IMR-90 (cell line): ENCODE data around the gene SEMA5A. TPM values are rescaled to one million over a fixed set of nuclear protein-coding genes. Genes with fewer than 3 reads are reported as not detected.

Source experiments
- ATAC-seq: fragments of 200-7000 bp; cut with Tn5 transposase; 2 replicates; pipeline ENCODE4 v1.9.1; 2020; ENCODE audit warnings: low read depth, mild to moderate bottlenecking, moderate library complexity
- BruUV-seq: library from RNA; stranded (reverse); fragments of 400-500 nt; replicated peaks from 2 replicates; lab custom pipeline; 2021; lab: Mats Ljungman, UMichigan
- CTCF ChIA-PET: fragments of 300-600 bp; formaldehyde crosslinking; extraction: SDS; loops from one replicate; lab custom pipeline; 2021; ENCODE audit warnings: antibody characterized with exemption; lab: Yijun Ruan, JAX
- POLR2A ChIA-PET: fragments of 300-600 bp; sonication (Branson Sonifier 250); formaldehyde crosslinking; loops from one replicate; lab custom pipeline; 2022; ENCODE audit warnings: antibody characterized with exemption; ENCODE audit not compliant: unreplicated experiment; lab: Charles Lee
- DNase-seq: peaks from one replicate; pipeline ENCODE4 v3.0.0; 2013
- H2AFZ ChIP-seq: replicated peaks from 2 replicates; pipeline ENCODE3; 2013; ENCODE audit warnings: low read length, mild to moderate bottlenecking; ENCODE audit not compliant: poor library complexity
- H2AK5ac ChIP-seq: 2 replicates; pipeline ENCODE4 v1.6.1; 2013; ENCODE audit warnings: low read depth, low read length, inconsistent platforms
- H2AK9ac ChIP-seq: replicated peaks from 2 replicates; pipeline ENCODE3; 2013; ENCODE audit warnings: mild to moderate bottlenecking, low read depth, low read length, moderate library complexity; ENCODE audit not compliant: poor library complexity
- H2BK120ac ChIP-seq: 2 replicates; pipeline ENCODE4 v1.6.1; 2013; ENCODE audit warnings: low read depth, low read length, inconsistent platforms
- H2BK15ac ChIP-seq: 3 replicates; pipeline ENCODE4 v1.6.1; 2013; ENCODE audit warnings: low read depth, low read length, inconsistent platforms
- H2BK20ac ChIP-seq: 2 replicates; pipeline ENCODE4 v1.6.1; 2013; ENCODE audit warnings: low read depth, mild to moderate bottlenecking, inconsistent platforms, low read length, moderate library complexity
- H2BK5ac ChIP-seq: 2 replicates; pipeline ENCODE4 v1.6.1; 2013; ENCODE audit warnings: mild to moderate bottlenecking, low read depth, low read length, inconsistent platforms; ENCODE audit not compliant: poor library complexity, severe bottlenecking
- H3K14ac ChIP-seq: replicated peaks from 2 replicates; pipeline ENCODE4 v1.6.1; 2013; ENCODE audit warnings: low read depth, low read length, inconsistent platforms
- H3K18ac ChIP-seq: 2 replicates; pipeline ENCODE4 v1.6.1; 2013; ENCODE audit warnings: low read depth, low read length, control low read depth
- H3K23ac ChIP-seq: 2 replicates; pipeline ENCODE4 v1.6.1; 2013; ENCODE audit warnings: low read depth, low read length, inconsistent platforms
- H3K27ac ChIP-seq: 2 replicates; pipeline ENCODE4 v1.5.1; 2013; ENCODE audit warnings: mild to moderate bottlenecking, control low read depth, low read length; ENCODE audit not compliant: insufficient read depth
- H3K27me3 ChIP-seq: 2 replicates; pipeline ENCODE4 v1.6.1; 2013; ENCODE audit warnings: low read length; ENCODE audit not compliant: control insufficient read depth, insufficient read depth
- H3K36me3 ChIP-seq: 2 replicates; pipeline ENCODE4 v1.6.1; 2013; ENCODE audit warnings: low read length, mixed read lengths; ENCODE audit not compliant: control insufficient read depth, insufficient read depth
- H3K4ac ChIP-seq: 2 replicates; pipeline ENCODE4 v1.6.1; 2013; ENCODE audit warnings: low read depth, low read length, inconsistent platforms
- H3K4me1 ChIP-seq: 2 replicates; pipeline ENCODE4 v1.6.1; 2013; ENCODE audit warnings: low read length, mixed read lengths; ENCODE audit not compliant: control insufficient read depth, insufficient read depth
- H3K4me2 ChIP-seq: 2 replicates; pipeline ENCODE4 v1.6.1; 2013; ENCODE audit warnings: low read depth, mild to moderate bottlenecking, control low read depth, low read length, moderate library complexity
- H3K4me3 ChIP-seq: 2 replicates; pipeline ENCODE4 v1.5.1; 2013; ENCODE audit warnings: low read depth, mild to moderate bottlenecking, control low read depth, low read length, moderate library complexity; ENCODE audit not compliant: insufficient read depth
- H3K56ac ChIP-seq: 2 replicates; pipeline ENCODE4 v1.6.1; 2013; ENCODE audit warnings: low read length, inconsistent platforms; ENCODE audit not compliant: insufficient read depth; ENCODE audit errors: extremely low read depth
- H3K79me1 ChIP-seq, 2 experiments: 2 replicates each; pipeline ENCODE4 v1.6.1; 2013; ENCODE audit warnings: low read length in 2 of 2, inconsistent platforms in 1 of 2, low read depth in 1 of 2
- H3K9ac ChIP-seq: 2 replicates; pipeline ENCODE4 v1.6.1; 2013; ENCODE audit warnings: low read depth, low read length, control low read depth
- H3K9me1 ChIP-seq: 2 replicates; pipeline ENCODE4 v1.6.1; 2013; ENCODE audit warnings: low read length, inconsistent platforms; ENCODE audit not compliant: insufficient read depth
- H3K9me3 ChIP-seq: 2 replicates; pipeline ENCODE4 v1.6.1; 2013; ENCODE audit warnings: low read length; ENCODE audit not compliant: control insufficient read depth, insufficient read depth
- H4K20me1 ChIP-seq: 2 replicates; pipeline ENCODE4 v1.6.1; 2013; ENCODE audit warnings: low read length, inconsistent platforms; ENCODE audit not compliant: insufficient read depth
- H4K5ac ChIP-seq: 2 replicates; pipeline ENCODE4 v1.6.1; 2013; ENCODE audit warnings: mild to moderate bottlenecking, low read depth, low read length, control low read depth
- H4K8ac ChIP-seq, 2 experiments: 2 replicates each; pipeline ENCODE4 v1.6.1; 2013; ENCODE audit warnings: low read depth in 2 of 2, low read length in 2 of 2, control low read depth in 1 of 2, inconsistent platforms in 1 of 2
- H4K91ac ChIP-seq: 2 replicates; pipeline ENCODE4 v1.6.1; 2013; ENCODE audit warnings: low read depth, low read length, inconsistent platforms; ENCODE audit not compliant: insufficient read depth
- CEBPB ChIP-seq: IDR thresholded peaks from 2 replicates; pipeline ENCODE4 v1.6.1; 2012; ENCODE audit warnings: low read depth, low read length, improper control_type of control experiment
- FOS ChIP-seq: fragments of 150-350 bp; IDR thresholded peaks from 2 replicates; pipeline ENCODE4 v1.6.1; 2016; ENCODE audit warnings: low read depth, low read length
- MAFK ChIP-seq: IDR thresholded peaks from 2 replicates; pipeline ENCODE4 v1.6.1; 2012; ENCODE audit warnings: low read depth, low read length, improper control_type of control experiment
- MAZ ChIP-seq: IDR thresholded peaks from 2 replicates; pipeline ENCODE4 v1.6.1; 2012; ENCODE audit warnings: low read depth, mild to moderate bottlenecking, low read length, improper control_type of control experiment, moderate library complexity, borderline replicate concordance
- MXI1 ChIP-seq: IDR thresholded peaks from 2 replicates; pipeline ENCODE4 v1.6.1; 2012; ENCODE audit warnings: low read depth, mild to moderate bottlenecking, low read length, moderate library complexity, borderline replicate concordance
- NFE2L2 ChIP-seq: fragments of 150-350 bp; IDR thresholded peaks from 2 replicates; pipeline ENCODE4 v1.6.1; 2016; ENCODE audit warnings: low read depth, mild to moderate bottlenecking, low read length
- RAD21 ChIP-seq: IDR thresholded peaks from 2 replicates; pipeline ENCODE4 v1.6.1; 2012; ENCODE audit warnings: low read length, improper control_type of control experiment
- RCOR1 ChIP-seq: IDR thresholded peaks from 2 replicates; pipeline ENCODE4 v1.6.1; 2012; ENCODE audit warnings: mild to moderate bottlenecking, low read length, improper control_type of control experiment; ENCODE audit not compliant: insufficient replicate concordance
- RFX5 ChIP-seq: IDR thresholded peaks from 2 replicates; pipeline ENCODE4 v1.8.0; 2012; ENCODE audit warnings: low read depth, mild to moderate bottlenecking, low read length, moderate library complexity
- SMC3 ChIP-seq: fragments of 150-350 bp; IDR thresholded peaks from 2 replicates; pipeline ENCODE4 v1.6.1; 2016; ENCODE audit warnings: low read depth, mild to moderate bottlenecking, antibody characterized with exemption, low read length, moderate library complexity
- WGBS, 2 experiments: methylation state at CpG; one replicate each; pipeline versions ENCODE4 v1.1.5 to v1.1.7; 2013; ENCODE audit warnings: missing lambda C conversion rate in 2 of 2; ENCODE audit not compliant: insufficient read length in 1 of 2; ENCODE audit errors: extremely low coverage in 2 of 2; 5-methylcytosine and 5-hydroxymethylcytosine counted together
- dilution Hi-C: fragments of 300-500 bp; cut with HindIII; formaldehyde crosslinking; loops from one replicate; pipeline ENCODE4 v1.14.3; 2018; ENCODE audit warnings: low sequenced_read_pairs; ENCODE audit not compliant: unreplicated experiment
- in situ Hi-C: fragments of 300-500 bp; cut with MboI; formaldehyde crosslinking; loops from 3 replicates; pipeline ENCODE4 v1.14.3; 2019; ENCODE audit warnings: low sequenced_read_pairs, inconsistent platforms, mixed read lengths
- intact Hi-C: fragments of 100-400 bp; cut with micrococcal nuclease; formaldehyde crosslinking; loops from 2 replicates; pipeline ENCODE4 v1.10.0; 2022
- polyA plus RNA-seq, 3 experiments: library from polyadenylated mRNA; depleted of rRNA; stranded (reverse); fragments of >200 nt; gene quantifications; 2 replicates each; pipeline ENCODE4 v1.2.3, GENCODE V29; 2012; ENCODE audit warnings: low replicate concordance in 1 of 3
- total RNA-seq: library from RNA; depleted of rRNA; stranded (reverse); fragments of >200 nt; gene quantifications from 2 replicates; pipeline ENCODE4 v1.2.3, GENCODE V29; 2012
- TF ChIP-seq, protein P1 (sequence below): fragments of 150-350 bp; IDR thresholded peaks from 2 replicates; pipeline ENCODE4 v1.6.1; 2017; ENCODE audit warnings: mild to moderate bottlenecking, antibody characterized with exemption, low read length, low read depth

The SEMA5A gene
- total and polyA plus RNA-seq, 2 of the 4 experiments (the other 2 are of a cell fraction) = 8.2 to 9.9 TPM

- no peak overlapping the region for H3K18ac ChIP-seq
- H2AFZ ChIP-seq = no peak overlapping the region
- peaks cover 6% of the 10 kb centered on the region for H3K4me1 ChIP-seq
- peaks cover 13% of the 10 kb centered on the region for H3K9me1 ChIP-seq
- H3K4me2 ChIP-seq = no peak overlapping the region
- no peak for ATAC-seq
- H3K56ac ChIP-seq = no peak overlapping the region
- H2BK15ac ChIP-seq = no peak overlapping the region
- CTCF ChIA-PET = no interaction called here
- H3K9me3 ChIP-seq = no peaks in the 10 kb centered on the region
- no peak overlapping the region for H4K8ac ChIP-seq
- no peak overlapping the region for H3K4ac ChIP-seq
- no peaks in the 10 kb centered on the region for H3K27me3 ChIP-seq
- peak; percentile 28 for DNase-seq
- H2BK120ac ChIP-seq = no peak overlapping the region
- intact Hi-C loops = no loop called here
- peaks cover 11 to 63% of the 10 kb centered on the region in 2 experiments for H3K79me1 ChIP-seq
- no peak overlapping the region for H3K14ac ChIP-seq
- H4K20me1 ChIP-seq = peaks cover 9% of the 10 kb centered on the region; the same call in 1 of the 2 replicates
- POLR2A ChIA-PET = no interaction called here
- dilution Hi-C loops = no loop called here
- H2AK5ac ChIP-seq = no peak overlapping the region
- no peak overlapping the region for H3K9ac ChIP-seq
- H2AK9ac ChIP-seq = no peak overlapping the region
- no peak overlapping the region for H4K5ac ChIP-seq
- in situ Hi-C loops = no loop called here
- H3K4me3 ChIP-seq = no peak overlapping the region
- no peak overlapping the region for H2BK5ac ChIP-seq
- TF ChIP-seq MXI1 (no peak), RAD21 (no peak), NFE2L2 (no peak), SMC3 (no peak), CEBPB (no peak), RCOR1 (no peak), MAFK (no peak), RFX5 (no peak), MAZ (no peak), FOS (no peak)
- TF ChIP-seq, protein P1, sequence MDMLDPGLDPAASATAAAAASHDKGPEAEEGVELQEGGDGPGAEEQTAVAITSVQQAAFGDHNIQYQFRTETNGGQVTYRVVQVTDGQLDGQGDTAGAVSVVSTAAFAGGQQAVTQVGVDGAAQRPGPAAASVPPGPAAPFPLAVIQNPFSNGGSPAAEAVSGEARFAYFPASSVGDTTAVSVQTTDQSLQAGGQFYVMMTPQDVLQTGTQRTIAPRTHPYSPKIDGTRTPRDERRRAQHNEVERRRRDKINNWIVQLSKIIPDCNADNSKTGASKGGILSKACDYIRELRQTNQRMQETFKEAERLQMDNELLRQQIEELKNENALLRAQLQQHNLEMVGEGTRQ = no peak
- H2BK20ac ChIP-seq = no peak overlapping the region
- H3K36me3 ChIP-seq = no peaks in the 10 kb centered on the region
- no peak overlapping the region for H4K91ac ChIP-seq
- no peak overlapping the region for H3K23ac ChIP-seq
- BruUV-seq = no TSS peak
- WGBS, 2 experiments = no CpG with 5 or more reads among the region's 1 CpG
- H3K27ac ChIP-seq = no peak overlapping the region
Measured at GRCh38 chr5:9392625-9393024, 153.2 kb downstream of the SEMA5A start.
